Astrocyte (in vitro differentiated cells and primary cell): ENCODE data around the gene HBZ. TPM values are rescaled to one million over a fixed set of nuclear protein-coding genes. Genes with fewer than 3 reads are reported as not detected.

Experiments used
- DNase-seq: peaks from one replicate; pipeline ENCODE4 v3.0.0-alpha.2; 2010; ENCODE audit warnings: low read depth
- FAIRE-seq: peaks from 2 replicates; lab custom pipeline; 2011; peaks lifted over from hg19 to GRCh38; lab: Jason Lieb, UNC
- H2AFZ ChIP-seq: 2 replicates; pipeline ENCODE4 v1.6.0; 2012; ENCODE audit warnings: low read depth, low read length, inconsistent platforms
- H3K27ac ChIP-seq: 2 replicates; pipeline ENCODE4 v1.5.1; 2011; ENCODE audit warnings: low read depth, low read length, inconsistent platforms
- H3K27me3 ChIP-seq: 2 replicates; pipeline ENCODE4 v1.6.0; 2011; ENCODE audit warnings: low read length, inconsistent platforms; ENCODE audit not compliant: insufficient read depth
- H3K36me3 ChIP-seq: 2 replicates; pipeline ENCODE4 v1.5.1; 2011; ENCODE audit warnings: low read length, inconsistent platforms; ENCODE audit not compliant: insufficient read depth
- H3K4me1 ChIP-seq: 2 replicates; pipeline ENCODE4 v1.5.1; 2011; ENCODE audit warnings: low read length, inconsistent platforms; ENCODE audit not compliant: insufficient read depth
- H3K4me2 ChIP-seq: 2 replicates; pipeline ENCODE4 v1.6.0; 2012; ENCODE audit warnings: low read length, inconsistent platforms
- H3K4me3 ChIP-seq: 2 replicates; pipeline ENCODE4 v1.5.1; 2011; ENCODE audit warnings: low read depth, mild to moderate bottlenecking, low read length, inconsistent platforms; ENCODE audit not compliant: insufficient read depth
- H3K79me2 ChIP-seq: 2 replicates; pipeline ENCODE4 v1.6.0; 2012; ENCODE audit warnings: mild to moderate bottlenecking, low read length, inconsistent platforms; ENCODE audit not compliant: insufficient read depth
- H3K9ac ChIP-seq: 2 replicates; pipeline ENCODE4 v1.6.0; 2012; ENCODE audit warnings: mild to moderate bottlenecking, low read length, inconsistent platforms
- H3K9me3 ChIP-seq: 2 replicates; pipeline ENCODE4 v1.5.1; 2012; ENCODE audit warnings: low read depth, mild to moderate bottlenecking, low read length, inconsistent platforms; ENCODE audit not compliant: insufficient read depth
- H4K20me1 ChIP-seq: 2 replicates; pipeline ENCODE4 v1.6.0; 2012; ENCODE audit warnings: low read length, inconsistent platforms; ENCODE audit not compliant: insufficient read depth
- H3K27ac Mint-ChIP-seq: one replicate; pipeline ENCODE4 v1.8.0; 2021; ENCODE audit warnings: mild to moderate bottlenecking, mixed read lengths; ENCODE audit not compliant: unreplicated experiment
- H3K27me3 Mint-ChIP-seq: one replicate; pipeline ENCODE4 v1.8.0; 2021; ENCODE audit warnings: low read depth, mixed read lengths; ENCODE audit not compliant: unreplicated experiment
- H3K36me3 Mint-ChIP-seq: one replicate; pipeline ENCODE4 v1.8.0; 2021; ENCODE audit warnings: low read depth, mixed read lengths; ENCODE audit not compliant: unreplicated experiment
- H3K4me1 Mint-ChIP-seq: one replicate; pipeline ENCODE4 v1.8.0; 2021; ENCODE audit warnings: low read depth, mixed read lengths; ENCODE audit not compliant: unreplicated experiment
- H3K4me3 Mint-ChIP-seq: one replicate; pipeline ENCODE4 v1.8.0; 2021; ENCODE audit warnings: mild to moderate bottlenecking, moderate library complexity, mixed read lengths; ENCODE audit not compliant: unreplicated experiment
- H3K9me3 Mint-ChIP-seq: one replicate; pipeline ENCODE4 v1.8.0; 2021; ENCODE audit warnings: mild to moderate bottlenecking, mixed read lengths; ENCODE audit not compliant: unreplicated experiment
- CTCF ChIP-seq: IDR thresholded peaks from 2 replicates; pipeline ENCODE4 v1.5.1; 2011; ENCODE audit warnings: low read depth, mild to moderate bottlenecking, inconsistent platforms, low read length, moderate library complexity; ENCODE audit not compliant: insufficient read depth
- EZH2 ChIP-seq: IDR thresholded peaks from 2 replicates; pipeline ENCODE4 v1.6.1; 2012; ENCODE audit warnings: mild to moderate bottlenecking, low read length, inconsistent platforms; ENCODE audit not compliant: insufficient read depth
- total RNA-seq: library from RNA; stranded (reverse); gene quantifications from 2 replicates; pipeline ENCODE4 v1.2.1, GENCODE V29; 2021

The HBZ gene
- total RNA-seq, 1 donor from 2014 or later, result not detected

DNA sequence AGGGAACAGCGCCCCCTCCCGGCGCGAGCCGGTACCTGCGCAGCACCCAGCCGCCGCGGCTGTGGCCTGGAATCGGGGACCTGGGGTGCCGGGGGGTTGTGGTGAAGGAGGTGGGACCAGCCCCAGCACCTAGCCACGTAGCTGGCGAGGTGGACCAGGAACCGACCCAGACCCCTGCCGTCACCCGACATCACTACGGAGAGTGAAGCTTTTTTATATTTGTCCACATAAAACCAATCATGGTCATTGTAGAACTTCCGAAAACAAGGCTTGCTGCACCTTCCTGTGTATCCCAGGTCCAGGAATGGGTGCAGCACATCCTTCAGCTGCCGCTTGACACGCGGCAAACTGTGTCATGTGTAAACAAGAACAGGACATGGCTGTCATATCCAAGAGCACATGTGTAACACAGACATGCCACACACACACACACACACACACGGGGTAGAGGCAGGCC is 29.1 kb downstream of the HBZ start:
- Mint-ChIP-seq H3K4me3 (no peak overlapping the region), H3K4me1 (no peaks in the 10 kb centered on the region), H3K27ac (no peak overlapping the region), H3K36me3 (peaks cover 2% of the 10 kb centered on the region), H3K9me3 (no peaks in the 10 kb centered on the region), H3K27me3 (peaks cover 19% of the 10 kb centered on the region)
- FAIRE-seq (no peak), DNase-seq (peak; percentile 12)
- Histone ChIP-seq H3K9me3 (no peaks in the 10 kb centered on the region), H4K20me1 (peaks cover 42% of the 10 kb centered on the region), H3K4me2 (peak overlapping the region; percentile 79), H3K27me3 (peaks cover 25% of the 10 kb centered on the region), H3K79me2 (no peaks in the 10 kb centered on the region), H2AFZ (no peak overlapping the region), H3K9ac (no peak overlapping the region), H3K4me1 (peaks cover 10% of the 10 kb centered on the region), H3K4me3 (no peak overlapping the region), H3K36me3 (peaks cover 2% of the 10 kb centered on the region), H3K27ac (no peak overlapping the region)
- TF ChIP-seq CTCF (peak; percentile 63), EZH2 (no peak)

DNA sequence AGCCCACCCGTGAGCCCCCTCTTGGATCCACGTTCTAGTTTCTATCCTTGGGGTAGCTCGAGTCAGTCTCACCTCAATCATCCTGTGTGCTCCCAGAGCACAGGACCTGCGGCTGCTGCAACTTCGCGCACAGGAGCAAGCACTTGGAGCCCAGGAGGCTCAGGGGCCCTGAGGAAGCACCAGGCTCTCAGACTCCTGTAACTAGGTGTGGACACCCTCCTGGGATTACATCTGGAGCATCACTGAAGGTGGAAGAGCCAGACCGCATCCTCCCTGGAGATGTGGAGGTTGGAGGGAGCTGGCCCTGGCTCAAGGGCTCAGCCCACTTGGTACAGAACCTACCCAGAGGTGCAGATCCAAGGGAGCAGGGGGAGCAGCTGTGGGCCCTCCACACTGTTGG is 30.6 kb downstream of the HBZ start:
- H3K9me3 ChIP-seq, result no peaks in the 10 kb centered on the region
- Mint-ChIP-seq H3K4me3 (no peak overlapping the region), H3K4me1 (no peaks in the 10 kb centered on the region), H3K27me3 (peaks cover 12% of the 10 kb centered on the region), H3K9me3 (no peaks in the 10 kb centered on the region), H3K36me3 (peaks cover 2% of the 10 kb centered on the region), H3K27ac (no peak overlapping the region)
- DNase-seq (no peak), FAIRE-seq (no peak)
- no peak overlapping the region for H3K4me2 ChIP-seq
- no peak overlapping the region for H2AFZ ChIP-seq
- H3K9ac ChIP-seq, result no peak overlapping the region
- no peak overlapping the region for H3K27ac ChIP-seq
- H4K20me1 ChIP-seq, result peaks cover 42% of the 10 kb centered on the region
- no peaks in the 10 kb centered on the region for H3K79me2 ChIP-seq
- H3K36me3 ChIP-seq, result peaks cover 9% of the 10 kb centered on the region
- H3K27me3 ChIP-seq, result peaks cover 15% of the 10 kb centered on the region
- H3K4me3 ChIP-seq, result no peak overlapping the region
- peaks cover 10% of the 10 kb centered on the region for H3K4me1 ChIP-seq
- no peak for TF ChIP-seq CTCF
- no peak for TF ChIP-seq EZH2

DNA sequence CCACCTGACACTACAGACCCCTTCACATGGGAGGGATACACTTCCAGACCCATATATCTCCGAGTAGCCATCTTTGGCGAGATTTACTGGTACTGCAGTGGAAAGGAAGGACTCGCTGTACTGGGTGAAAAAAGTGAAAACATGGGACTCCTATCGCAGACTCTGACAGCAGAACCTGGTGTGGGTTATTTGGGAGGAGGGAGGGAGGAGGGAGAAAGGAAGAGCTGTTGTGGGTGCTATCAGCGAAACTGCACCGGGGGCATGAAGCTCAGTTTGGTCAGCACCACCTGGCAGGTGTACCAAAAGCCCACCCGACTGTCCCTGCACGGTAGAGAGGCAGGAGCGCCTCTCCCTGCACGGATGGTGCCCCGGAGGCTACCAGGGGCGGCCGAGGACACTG is 32.8 kb downstream of the HBZ start:
- no peak overlapping the region for H3K4me2 ChIP-seq
- H3K27me3 Mint-ChIP-seq, result no peaks in the 10 kb centered on the region
- H3K27me3 ChIP-seq, result no peaks in the 10 kb centered on the region
- TF ChIP-seq CTCF, result no peak
- no peak for TF ChIP-seq EZH2
- DNase-seq (no peak), FAIRE-seq (no peak)
- H3K9ac ChIP-seq, result no peak overlapping the region
- no peaks in the 10 kb centered on the region for H3K9me3 Mint-ChIP-seq
- no peaks in the 10 kb centered on the region for H3K9me3 ChIP-seq
- peaks cover 58% of the 10 kb centered on the region for H4K20me1 ChIP-seq
- no peak overlapping the region for H3K4me3 ChIP-seq
- no peak overlapping the region for H2AFZ ChIP-seq
- no peaks in the 10 kb centered on the region for H3K79me2 ChIP-seq
- no peak overlapping the region for H3K27ac Mint-ChIP-seq
- no peaks in the 10 kb centered on the region for H3K4me1 Mint-ChIP-seq
- H3K4me1 ChIP-seq, result peaks cover 10% of the 10 kb centered on the region
- H3K4me3 Mint-ChIP-seq, result no peak overlapping the region
- H3K36me3 ChIP-seq, result peaks cover 22% of the 10 kb centered on the region
- no peak overlapping the region for H3K27ac ChIP-seq
- peaks cover 15% of the 10 kb centered on the region for H3K36me3 Mint-ChIP-seq
